ENCODE data around the gene GNB1. TPM values are rescaled to one million over a fixed set of nuclear protein-coding genes. Genes with fewer than 3 reads are reported as not detected.

Gene GNB1
- total and polyA plus RNA-seq, 2 experiments from 2014 or later = 134 to 175 TPM

DNA sequence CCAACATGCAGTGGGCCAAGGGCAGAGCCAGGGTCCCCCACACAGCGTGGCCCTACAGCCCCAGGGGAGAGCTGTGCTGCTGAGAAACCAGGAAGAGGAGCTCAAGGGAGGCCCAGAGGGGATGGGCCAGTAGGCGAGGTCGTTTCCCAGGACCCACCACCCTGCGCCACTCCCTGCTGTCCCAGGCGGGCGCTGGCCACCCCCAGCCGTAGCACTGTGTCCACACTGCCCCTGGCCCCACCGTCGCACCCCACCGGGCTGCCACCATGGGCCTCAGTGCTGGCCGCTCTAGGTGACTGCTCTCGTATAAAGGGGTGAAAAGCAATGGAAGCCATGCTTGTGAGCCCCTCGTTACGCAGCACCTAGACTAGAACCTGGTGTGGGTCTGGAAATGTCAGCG is 135.0 kb downstream of the GNB1 start:
- no peak overlapping the region for H3K4me3 ChIP-seq
- no peaks in the 10 kb centered on the region for H3K27me3 ChIP-seq
- no peak overlapping the region for H2AFZ ChIP-seq
- DNase-seq (ENCODE audit: low spot score) = no peak
- over 99% methylated on average over 13 of the region's 15 CpGs for WGBS (ENCODE audit: low lambda C conversion rate, missing lambda C conversion rate)
- H3K9me2 ChIP-seq (replicated peaks; ENCODE audit: insufficient read depth) = no peaks in the 10 kb centered on the region
- H4K20me1 ChIP-seq (ENCODE audit: insufficient read depth, poor library complexity, severe bottlenecking) = no peaks in the 10 kb centered on the region
- peaks cover 11% of the 10 kb centered on the region for H3K79me2 ChIP-seq
- H3K36me3 ChIP-seq (replicated peaks; ENCODE audit: insufficient read depth, low read depth) = no peaks in the 10 kb centered on the region
- no peaks in the 10 kb centered on the region for H3K4me1 ChIP-seq (ENCODE audit: insufficient read depth)
- H3K4me2 ChIP-seq = no peak overlapping the region
- no peak overlapping the region for H3K27ac ChIP-seq
- TF ChIP-seq, protein P1, sequence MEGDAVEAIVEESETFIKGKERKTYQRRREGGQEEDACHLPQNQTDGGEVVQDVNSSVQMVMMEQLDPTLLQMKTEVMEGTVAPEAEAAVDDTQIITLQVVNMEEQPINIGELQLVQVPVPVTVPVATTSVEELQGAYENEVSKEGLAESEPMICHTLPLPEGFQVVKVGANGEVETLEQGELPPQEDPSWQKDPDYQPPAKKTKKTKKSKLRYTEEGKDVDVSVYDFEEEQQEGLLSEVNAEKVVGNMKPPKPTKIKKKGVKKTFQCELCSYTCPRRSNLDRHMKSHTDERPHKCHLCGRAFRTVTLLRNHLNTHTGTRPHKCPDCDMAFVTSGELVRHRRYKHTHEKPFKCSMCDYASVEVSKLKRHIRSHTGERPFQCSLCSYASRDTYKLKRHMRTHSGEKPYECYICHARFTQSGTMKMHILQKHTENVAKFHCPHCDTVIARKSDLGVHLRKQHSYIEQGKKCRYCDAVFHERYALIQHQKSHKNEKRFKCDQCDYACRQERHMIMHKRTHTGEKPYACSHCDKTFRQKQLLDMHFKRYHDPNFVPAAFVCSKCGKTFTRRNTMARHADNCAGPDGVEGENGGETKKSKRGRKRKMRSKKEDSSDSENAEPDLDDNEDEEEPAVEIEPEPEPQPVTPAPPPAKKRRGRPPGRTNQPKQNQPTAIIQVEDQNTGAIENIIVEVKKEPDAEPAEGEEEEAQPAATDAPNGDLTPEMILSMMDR (IDR thresholded peaks at IDR 0.05; ENCODE audit: poor library complexity) = no peak
- TF ChIP-seq EZH2 (IDR thresholded peaks at IDR 0.05; ENCODE audit: borderline replicate concordance) (no peak), EZH2phosphoT487 (IDR thresholded peaks at IDR 0.05; ENCODE audit: low read depth, severe bottlenecking, unreplicated experiment) (no peak)
- no peaks in the 10 kb centered on the region for H3K9me3 ChIP-seq (ENCODE audit: low read depth)

DNA sequence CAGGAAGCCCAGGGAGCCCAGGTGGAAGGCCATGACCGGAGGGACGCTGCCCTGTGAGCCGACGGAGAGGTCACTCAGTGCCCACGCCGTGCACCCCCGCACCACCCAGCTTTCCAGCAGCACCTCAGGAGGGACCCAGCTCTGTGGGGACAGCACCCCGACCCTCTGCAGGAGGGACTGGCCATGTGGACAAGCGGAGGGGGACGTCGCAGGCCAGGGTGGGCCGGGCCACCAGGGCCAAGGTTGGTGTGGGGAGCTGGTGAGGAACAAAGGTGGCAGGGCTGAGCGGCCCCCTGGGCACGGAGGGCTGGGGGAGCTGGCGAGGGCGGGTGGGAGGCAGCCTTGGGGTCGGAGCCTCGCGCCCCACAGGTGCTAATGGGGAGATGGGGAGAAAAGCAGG is 135.5 kb downstream of the GNB1 start:
- H4K20me1 ChIP-seq (ENCODE audit: insufficient read depth, poor library complexity, severe bottlenecking) = no peaks in the 10 kb centered on the region
- no peak overlapping the region for H3K4me2 ChIP-seq
- TF ChIP-seq EZH2phosphoT487 (IDR thresholded peaks at IDR 0.05; ENCODE audit: low read depth, severe bottlenecking, unreplicated experiment) = no peak
- TF ChIP-seq, protein P1 (IDR thresholded peaks at IDR 0.05; ENCODE audit: poor library complexity) = no peak
- H3K36me3 ChIP-seq (replicated peaks; ENCODE audit: insufficient read depth, low read depth) = no peaks in the 10 kb centered on the region
- no peak overlapping the region for H3K27ac ChIP-seq
- no peak overlapping the region for H2AFZ ChIP-seq
- H3K4me1 ChIP-seq (ENCODE audit: insufficient read depth) = no peaks in the 10 kb centered on the region
- WGBS (ENCODE audit: low lambda C conversion rate, missing lambda C conversion rate) = 93% methylated on average over 17 of the region's 19 CpGs
- H3K79me2 ChIP-seq = peaks cover 11% of the 10 kb centered on the region
- DNase-seq (ENCODE audit: low spot score) = no peak
- H3K4me3 ChIP-seq = no peak overlapping the region
- H3K9me2 ChIP-seq (replicated peaks; ENCODE audit: insufficient read depth) = no peaks in the 10 kb centered on the region
- H3K27me3 ChIP-seq = no peaks in the 10 kb centered on the region
- H3K9me3 ChIP-seq (ENCODE audit: low read depth) = no peaks in the 10 kb centered on the region

DNA sequence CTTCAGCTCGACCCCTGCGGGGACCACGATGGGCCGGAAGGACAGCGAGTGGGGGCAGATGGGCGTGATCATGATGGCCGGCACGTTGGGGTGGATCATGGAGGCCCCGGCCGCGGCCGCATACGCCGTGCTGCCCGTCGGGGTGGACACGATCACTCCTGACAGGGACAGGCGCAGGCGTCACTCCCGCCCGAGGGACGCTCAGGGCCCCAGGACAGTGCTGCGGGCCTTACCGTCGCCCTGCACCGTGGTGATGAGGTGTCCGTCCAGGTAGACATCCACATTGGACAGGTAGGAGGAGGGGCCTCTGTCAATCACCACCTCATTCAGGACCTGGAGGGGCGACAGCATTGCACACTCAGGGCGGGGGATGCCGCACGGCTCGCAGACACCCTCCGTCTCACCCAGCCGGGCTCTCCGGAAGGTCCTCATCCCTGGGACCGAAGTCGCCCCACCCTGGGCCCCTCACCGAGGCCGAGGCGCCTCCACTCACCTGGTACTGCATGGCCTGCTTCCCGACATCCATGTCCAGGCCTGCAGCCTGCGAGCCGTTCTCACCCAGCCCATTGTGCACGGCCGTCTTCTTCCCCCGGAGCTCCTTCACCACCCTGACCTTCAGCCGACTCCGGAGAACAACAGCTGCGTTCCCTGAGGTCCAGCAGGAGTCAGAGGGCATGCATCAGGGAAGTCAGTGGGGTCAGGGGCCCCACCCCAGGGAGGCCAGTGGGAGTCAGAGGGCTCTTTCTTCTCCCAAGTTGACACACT is 136.7 kb downstream of the GNB1 start:
- no peak for DNase-seq (ENCODE audit: low spot score)
- Histone ChIP-seq H3K4me1 (ENCODE audit: insufficient read depth) (no peaks in the 10 kb centered on the region), H3K9me3 (ENCODE audit: low read depth) (no peaks in the 10 kb centered on the region), H3K27me3 (no peaks in the 10 kb centered on the region), H3K79me2 (peaks cover 8% of the 10 kb centered on the region), H3K4me3 (no peak overlapping the region), H3K9me2 (replicated peaks; ENCODE audit: insufficient read depth) (no peaks in the 10 kb centered on the region), H4K20me1 (ENCODE audit: insufficient read depth, poor library complexity, severe bottlenecking) (no peaks in the 10 kb centered on the region), H3K36me3 (replicated peaks; ENCODE audit: insufficient read depth, low read depth) (no peaks in the 10 kb centered on the region), H2AFZ (no peak overlapping the region), H3K4me2 (no peak overlapping the region), H3K27ac (no peak overlapping the region)
- WGBS (ENCODE audit: low lambda C conversion rate, missing lambda C conversion rate) = 96% methylated on average over 42 of the region's 49 CpGs
- TF ChIP-seq, protein P1 (IDR thresholded peaks at IDR 0.05; ENCODE audit: poor library complexity) = no peak
- TF ChIP-seq EZH2phosphoT487 (IDR thresholded peaks at IDR 0.05; ENCODE audit: low read depth, severe bottlenecking, unreplicated experiment) (no peak), EZH2 (IDR thresholded peaks at IDR 0.05; ENCODE audit: borderline replicate concordance) (no peak)
